EL (cell line): ENCODE data around the gene KDM7A.
"Not testable (repeated sequence)": the region's sequence is repeated elsewhere in the genome, so short reads cannot be mapped to it uniquely, and the experiment has no call there.

ENCODE experiments used
- DNase-seq: peaks from one replicate; pipeline ENCODE4 v3.0.0-alpha.2; 2016

KDM7A gene

DNA sequence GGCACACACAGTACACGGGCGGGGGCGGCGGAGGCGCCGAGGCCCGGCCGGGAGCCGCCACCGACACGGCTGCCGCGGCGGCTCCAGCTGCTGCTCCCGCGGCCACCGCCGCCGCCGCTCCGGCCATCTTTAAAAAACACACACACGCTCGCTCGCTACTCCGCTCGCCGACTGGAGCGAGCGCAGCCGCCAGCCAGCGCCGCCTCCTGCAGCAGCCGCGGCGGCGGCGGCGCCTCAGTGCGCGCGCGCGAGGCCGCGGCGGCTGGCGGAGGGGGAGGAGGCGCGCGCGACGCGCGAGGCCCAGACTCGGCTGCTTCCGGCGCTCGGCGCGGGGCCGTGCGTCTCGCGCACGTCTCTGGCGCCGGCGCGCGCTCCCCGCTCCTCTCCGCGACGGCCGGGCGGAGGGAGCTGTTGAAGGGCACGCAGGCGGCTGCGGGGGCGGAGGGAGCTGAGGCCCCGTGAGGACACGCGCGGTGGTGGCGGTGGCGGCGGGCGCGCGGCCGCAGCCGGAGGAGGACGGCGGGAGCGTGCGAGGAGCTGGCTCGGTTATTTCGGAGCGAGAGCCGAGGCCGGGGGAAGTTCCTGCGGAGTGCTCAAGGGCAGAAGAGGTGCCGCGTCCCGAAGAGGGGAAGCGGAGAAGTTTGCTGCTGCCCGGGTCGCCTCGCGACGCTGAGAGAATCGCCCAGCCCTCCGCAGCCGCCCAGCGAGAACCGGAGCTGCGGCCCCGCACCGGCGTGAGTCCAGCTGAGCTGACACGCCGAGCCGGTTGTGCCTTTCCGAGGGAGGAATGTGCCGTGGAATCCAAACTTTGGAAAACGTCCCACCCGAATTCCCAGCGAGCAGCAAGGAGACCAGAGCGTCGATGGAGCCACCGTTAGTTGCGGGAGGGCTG, at the start of gene KDM7A:
Gene KDM7A, minus strand, starts transcription at position 173 of the 892 bp plus-strand sequence. Its CDS starts 46 bp downstream, at position 127.
- peak; percentile 89 for DNase-seq

- DNase-seq, result no peak
Measured at GRCh38 chr7:140225562-140226249, 48.9 kb upstream of the KDM7A start.

DNA sequence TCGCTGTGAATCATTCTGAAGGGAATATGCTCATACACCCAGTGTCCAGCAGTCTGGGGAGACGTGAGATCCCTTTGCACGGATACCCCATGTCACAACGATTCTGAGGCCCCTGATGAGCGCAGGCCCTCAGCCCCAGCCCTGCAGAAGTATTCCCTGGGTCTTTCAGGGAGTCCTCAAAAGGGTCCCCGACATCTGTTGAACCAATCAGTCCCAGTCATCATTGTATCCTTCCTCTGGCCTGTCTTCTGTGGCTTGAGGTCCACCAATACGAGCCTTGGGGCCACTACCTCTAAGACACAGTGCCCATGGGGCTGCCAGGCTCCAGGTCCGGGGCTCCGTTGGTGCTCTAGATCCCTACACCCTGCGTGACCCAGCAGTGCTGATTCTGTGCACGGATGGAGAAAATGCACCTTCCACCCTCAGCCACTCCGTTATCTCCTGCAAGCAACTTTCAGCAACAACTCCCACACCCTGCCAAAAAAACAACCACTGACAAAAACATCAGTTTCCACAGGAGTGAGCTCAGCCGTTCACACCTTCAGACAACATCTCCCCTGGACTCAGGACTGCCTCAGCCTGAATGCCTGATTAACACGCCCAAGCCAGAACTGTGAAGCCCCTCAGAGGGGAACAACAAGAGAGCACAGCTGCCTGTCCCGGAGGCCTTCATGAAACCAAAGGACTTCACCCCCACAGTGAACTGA, 46.9 kb upstream of the KDM7A start:
- no peak for DNase-seq

GRCh38 chr7:140222814-140223213, 46.0 kb upstream of the KDM7A start:
- DNase-seq, result no peak

- no peak for DNase-seq
Measured at GRCh38 chr7:140219672-140220524, 43.1 kb upstream of the KDM7A start.

DNA sequence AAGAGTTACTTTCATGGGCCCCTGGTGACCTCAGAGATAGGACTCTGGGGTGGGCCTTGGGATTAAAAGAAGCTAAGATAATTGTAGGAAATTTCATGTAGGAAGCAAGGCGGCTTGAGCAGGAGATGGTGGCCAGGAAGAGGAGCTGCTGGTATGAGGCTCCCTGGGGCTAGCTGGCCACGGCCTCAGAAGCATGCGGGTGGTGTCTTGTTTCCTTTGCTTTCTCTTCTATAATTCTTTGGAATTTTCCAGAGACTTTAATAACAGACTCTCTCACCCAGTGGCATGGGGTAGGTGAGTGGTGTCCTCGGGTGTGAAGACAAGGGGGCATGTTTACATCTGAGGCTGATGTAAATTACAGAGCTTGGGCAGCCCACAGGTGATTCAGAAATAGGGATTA, 41.9 kb upstream of the KDM7A start:
- no peak for DNase-seq

GRCh38 chr7:140217750-140218501, 41.1 kb upstream of the KDM7A start:
- no peak for DNase-seq

DNA sequence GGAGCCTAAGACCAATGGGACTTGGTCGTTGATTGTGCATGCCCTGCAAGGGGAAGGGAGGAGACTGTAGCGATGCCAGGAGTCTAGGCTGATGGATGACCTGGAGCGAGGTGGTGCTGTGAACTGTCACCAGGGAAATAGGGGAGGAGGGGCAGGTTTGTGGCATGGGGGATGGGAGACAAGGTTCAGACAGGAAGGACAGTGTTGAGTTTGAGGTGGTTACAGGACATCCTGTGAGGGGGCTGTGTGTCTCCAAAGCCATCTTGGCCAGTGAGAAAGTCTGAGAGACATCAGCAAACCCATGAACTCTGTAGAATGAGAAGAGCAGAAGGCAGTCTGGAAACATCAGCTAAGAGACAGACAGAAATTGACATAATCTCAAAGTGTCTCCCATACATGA, 38.5 kb upstream of the KDM7A start:
- no peak for DNase-seq

GRCh38 chr7:140214075-140214684, 37.4 kb upstream of the KDM7A start:
- DNase-seq, result no peak

GRCh38 chr7:140213684-140214074, 36.9 kb upstream of the KDM7A start:
- DNase-seq, result no peak

- DNase-seq, result peak; percentile 21
Measured at GRCh38 chr7:140212100-140212881, 35.5 kb upstream of the KDM7A start.

GRCh38 chr7:140211698-140212097, 34.9 kb upstream of the KDM7A start:
- DNase-seq, result no peak

DNA sequence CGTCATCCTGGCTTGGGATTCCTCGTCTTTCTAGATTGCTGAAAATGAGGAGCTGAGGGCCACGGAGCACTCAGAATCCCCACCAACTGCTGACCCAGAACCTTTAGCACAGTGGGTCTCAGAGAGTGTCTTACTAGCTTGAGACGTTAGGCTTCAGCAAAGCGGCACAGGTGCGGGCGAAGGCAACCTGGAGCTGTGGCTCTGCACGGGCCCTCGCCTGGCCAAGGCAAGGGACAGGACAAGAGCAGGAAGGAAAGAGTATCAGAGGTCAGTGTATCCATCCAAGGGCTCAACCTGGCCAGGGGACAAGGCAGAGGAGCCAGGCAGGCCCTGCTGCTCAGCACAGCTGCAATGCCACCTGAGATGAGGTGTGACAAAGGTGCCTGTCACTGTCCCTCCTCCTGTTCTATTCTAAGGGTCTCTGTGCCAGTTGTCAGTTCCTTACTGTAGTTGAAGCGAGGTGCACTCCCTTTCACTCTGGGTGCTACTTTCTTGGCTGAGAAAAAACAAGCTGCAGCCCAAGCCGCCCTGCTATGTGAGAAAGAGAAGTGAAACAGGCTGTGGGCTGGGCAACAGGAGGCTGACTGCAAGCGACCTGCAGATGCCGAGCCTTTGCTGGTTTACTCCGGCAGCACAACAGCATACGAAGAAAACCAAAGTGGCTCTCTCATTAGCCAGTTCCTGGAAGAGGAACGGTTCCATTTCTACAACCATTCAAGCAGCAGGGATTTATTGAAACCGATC, 33.3 kb upstream of the KDM7A start:
- DNase-seq, result no peak

DNA sequence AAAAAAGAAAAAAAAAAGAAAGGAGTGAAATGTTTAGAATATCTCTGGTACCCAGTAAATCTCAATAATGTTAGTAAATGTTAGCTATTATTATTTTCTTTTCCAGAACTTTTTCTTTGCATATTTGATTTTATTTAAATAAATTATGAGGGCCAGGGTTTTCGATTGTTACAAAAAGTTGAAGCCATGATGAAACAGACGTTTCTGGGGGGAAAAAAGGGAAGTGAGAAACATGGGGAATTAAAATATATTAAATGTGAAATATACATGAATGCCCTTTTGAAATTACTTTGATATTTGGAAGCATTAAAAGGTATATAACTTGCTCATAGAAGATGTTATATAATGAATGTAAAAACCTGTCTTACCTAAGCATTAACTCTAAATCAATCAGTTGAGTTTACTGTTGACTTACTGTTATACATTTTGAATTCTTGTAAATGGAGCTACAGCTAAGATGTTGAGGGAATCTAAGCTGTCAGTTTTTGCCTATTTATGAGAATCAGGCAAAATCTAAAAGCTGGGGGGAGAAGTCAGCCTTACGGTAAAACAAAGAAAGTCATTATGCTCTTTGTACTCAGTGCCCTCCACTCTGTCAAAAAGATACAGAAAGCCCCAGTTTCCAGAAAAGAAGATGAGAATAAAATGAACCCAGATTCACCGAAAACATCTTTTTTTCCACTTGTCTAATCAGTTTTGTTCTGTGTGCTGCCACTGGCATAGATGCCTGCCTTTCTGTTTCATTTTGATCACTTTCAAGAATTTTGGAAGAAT, 30.0 kb upstream of the KDM7A start:
- no peak for DNase-seq

GRCh38 chr7:140205600-140205999, 28.8 kb upstream of the KDM7A start:
- no peak for DNase-seq

- DNase-seq, result no peak
Measured at GRCh38 chr7:140203556-140203955, 26.8 kb upstream of the KDM7A start.

GRCh38 chr7:140202942-140203341, 26.2 kb upstream of the KDM7A start:
- not testable (repeated sequence) for DNase-seq

DNA sequence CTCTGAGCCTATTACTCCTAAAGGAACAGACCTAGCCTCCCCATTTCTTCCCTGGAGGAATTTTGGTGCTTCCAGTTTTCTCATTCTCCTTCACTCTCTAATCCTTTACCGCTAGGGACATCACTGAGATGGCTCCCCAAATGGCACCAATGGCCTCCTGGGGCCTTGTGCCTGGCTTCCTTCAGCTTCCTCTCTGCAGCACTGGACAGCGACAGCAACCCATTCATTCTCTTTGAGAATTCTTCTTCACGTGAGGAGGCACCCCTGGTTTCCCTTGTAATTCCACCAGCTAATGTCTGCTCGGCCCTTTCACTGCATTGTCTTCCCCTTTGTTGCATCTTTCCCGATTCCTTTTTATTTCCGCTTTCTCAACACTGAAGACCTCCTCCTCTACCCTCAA, 24.6 kb upstream of the KDM7A start:
- DNase-seq, result no peak
